GM15510 (cell line): Measurements from ENCODE around the gene FPR1.

Source experiments
- POLR2A ChIP-seq: IDR thresholded peaks from 3 replicates; pipeline ENCODE4 v1.6.1; 2011; ENCODE audit warnings: borderline replicate concordance; ENCODE audit not compliant: insufficient read length; ENCODE audit errors: extremely low read depth

Gene FPR1

GRCh38 chr19:51755571-51755970 is 3.9 kb upstream of the FPR1 start:
- TF ChIP-seq POLR2A = no peak

GRCh38 chr19:51754770-51755169 is 3.1 kb upstream of the FPR1 start:
- no peak for TF ChIP-seq POLR2A

- no peak for TF ChIP-seq POLR2A
Measured at GRCh38 chr19:51754109-51754508, 2.4 kb upstream of the FPR1 start.

- no peak for TF ChIP-seq POLR2A
Measured at GRCh38 chr19:51750400-51751094, 1.1 kb downstream of the FPR1 start.

GRCh38 chr19:51749979-51750378 is 1.7 kb downstream of the FPR1 start:
- TF ChIP-seq POLR2A = no peak

GRCh38 chr19:51746731-51747130 is 4.9 kb downstream of the FPR1 start:
- no peak for TF ChIP-seq POLR2A

GRCh38 chr19:51743405-51743804 is 8.3 kb downstream of the FPR1 start:
- no peak for TF ChIP-seq POLR2A

GRCh38 chr19:51742789-51743188 is 8.9 kb downstream of the FPR1 start:
- TF ChIP-seq POLR2A = no peak

GRCh38 chr19:51740356-51740755 is 11.3 kb downstream of the FPR1 start:
- no peak for TF ChIP-seq POLR2A

- no peak for TF ChIP-seq POLR2A
Measured at GRCh38 chr19:51739466-51740213, 12.0 kb downstream of the FPR1 start.

GRCh38 chr19:51737924-51738323 is 13.8 kb downstream of the FPR1 start:
- no peak for TF ChIP-seq POLR2A

GRCh38 chr19:51737389-51737788 is 14.3 kb downstream of the FPR1 start:
- no peak for TF ChIP-seq POLR2A

- TF ChIP-seq POLR2A = no peak
Measured at GRCh38 chr19:51735759-51736449, 15.8 kb downstream of the FPR1 start.

- no peak for TF ChIP-seq POLR2A
Measured at GRCh38 chr19:51733742-51734522, 17.7 kb downstream of the FPR1 start.

GRCh38 chr19:51729781-51730180 is 21.9 kb downstream of the FPR1 start:
- TF ChIP-seq POLR2A = no peak
